K562 (cell line): ENCODE results near the gene KIF15. TPM values are rescaled to one million over a fixed set of nuclear protein-coding genes. Genes with fewer than 3 reads are reported as not detected.

Source experiments
- ATAC-seq: fragments of 200-7000 bp; cut with Tn5 transposase; 3 replicates; pipeline ENCODE4 v1.9.1; 2020; ENCODE audit warnings: moderate library complexity
- BruUV-seq: library from RNA; stranded (reverse); fragments of 400-500 nt; replicated peaks from 2 replicates; lab custom pipeline; 2021; lab: Mats Ljungman, UMichigan
- CTCF ChIA-PET: fragments of 300-600 bp; formaldehyde crosslinking; extraction: SDS; loops from one replicate; lab custom pipeline; 2021; ENCODE audit warnings: low intra/inter-chr PET ratio; lab: Yijun Ruan, JAX
- POLR2A ChIA-PET: fragments of 300-600, 350-650 bp; sonication (Branson Sonifier 250); formaldehyde crosslinking; extraction: SDS; loops from one replicate; lab custom pipeline; 2021; ENCODE audit warnings: antibody characterized with exemption, inconsistent platforms; lab: Yijun Ruan, JAX
- DNase-seq, 4 experiments: peaks; one replicate each; pipeline versions ENCODE4 v3.0.0 to v3.0.0-alpha.2; 2011 to 2018; ENCODE audit warnings: low spot score in 3 of 4, mixed read lengths in 3 of 4; ENCODE audit errors: extremely low read depth in 1 of 4
- FAIRE-seq: peaks from 2 replicates; lab custom pipeline; 2011; peaks lifted over from hg19 to GRCh38; lab: Jason Lieb, UNC
- H2AFZ ChIP-seq: 2 replicates; pipeline ENCODE4 v1.6.0; 2011; ENCODE audit warnings: low read depth, low read length, control low read depth, inconsistent platforms
- H3K27ac ChIP-seq: fragments of 200-600 bp; 3 replicates; pipeline ENCODE4 v1.8.0; 2011; ENCODE audit warnings: low read depth, mild to moderate bottlenecking, control low read depth, inconsistent platforms, low read length, moderate library complexity, mixed read lengths; ENCODE audit errors: extremely low read depth
- H3K27me3 ChIP-seq, 2 experiments: fragments of 300-600 bp in 1 of 2; 2 replicates in 1 of 2; 3 replicates in 1 of 2; pipeline versions ENCODE4 v1.6.0 to v1.8.0; 2011; ENCODE audit warnings: inconsistent platforms in 2 of 2, low read length in 2 of 2, mild to moderate bottlenecking in 1 of 2, mixed read lengths in 1 of 2, moderate library complexity in 1 of 2; ENCODE audit not compliant: control insufficient read depth in 2 of 2, insufficient read depth in 2 of 2
- H3K36me3 ChIP-seq: fragments of 300-600 bp; 3 replicates; pipeline ENCODE4 v1.8.0; 2011; ENCODE audit warnings: mild to moderate bottlenecking, low read length, inconsistent platforms; ENCODE audit not compliant: control insufficient read depth, insufficient read depth
- H3K4me1 ChIP-seq, 2 experiments: fragments of 200-600 bp in 1 of 2; replicated peaks in 1 of 2; 2 replicates in 1 of 2; 3 replicates in 1 of 2; pipeline versions ENCODE4 v1.5.1 to v1.8.0; 2011; ENCODE audit warnings: inconsistent platforms in 2 of 2, low read length in 2 of 2, mild to moderate bottlenecking in 1 of 2, mixed read lengths in 1 of 2, moderate library complexity in 1 of 2; ENCODE audit not compliant: control insufficient read depth in 2 of 2, insufficient read depth in 2 of 2
- H3K4me2 ChIP-seq: 2 replicates; pipeline ENCODE4 v1.6.1; 2011; ENCODE audit warnings: low read length, control low read depth, inconsistent platforms, mixed read lengths; ENCODE audit not compliant: insufficient read depth
- H3K4me3 ChIP-seq: fragments of 200-600 bp; sonication (generic), shearing (Covaris generic); 2 replicates; pipeline ENCODE4 v1.5.1; 2016; ENCODE audit warnings: control low read depth, inconsistent platforms
- H3K79me2 ChIP-seq: fragments of 200-600 bp; 3 replicates; pipeline ENCODE4 v1.8.0; 2011; ENCODE audit warnings: low read length, inconsistent platforms; ENCODE audit not compliant: control insufficient read depth, insufficient read depth
- H3K9ac ChIP-seq, 2 experiments: 2 replicates each; pipeline versions ENCODE4 v1.6.0 to v1.6.1; 2011; ENCODE audit warnings: low read depth in 2 of 2, low read length in 2 of 2, control low read depth in 1 of 2, inconsistent platforms in 1 of 2, mild to moderate bottlenecking in 1 of 2, mixed read lengths in 1 of 2; ENCODE audit not compliant: insufficient read depth in 1 of 2
- H3K9me1 ChIP-seq: one replicate; pipeline ENCODE4 v1.6.0; 2011; ENCODE audit warnings: inconsistent platforms, mild to moderate bottlenecking, low read length, moderate library complexity; ENCODE audit not compliant: control insufficient read depth, insufficient read depth
- H3K9me3 ChIP-seq: replicated peaks from 2 replicates; pipeline ENCODE4 v1.5.1; 2011; ENCODE audit warnings: low read depth, low read length, inconsistent platforms; ENCODE audit not compliant: control insufficient read depth, insufficient read depth
- H4K20me1 ChIP-seq: replicated peaks from 2 replicates; pipeline ENCODE4 v1.6.1; 2011; ENCODE audit warnings: low read length, inconsistent platforms, mixed read lengths; ENCODE audit not compliant: control insufficient read depth, insufficient read depth
- CGGBP1 ChIP-seq: fragments of 250-450 bp; sonication (Bioruptor Pico); IDR thresholded peaks from 2 replicates; pipeline ENCODE4 v1.9.0; 2021; ENCODE audit warnings: mild to moderate bottlenecking
- DMBX1 ChIP-seq: fragments of 250-450 bp; sonication (Bioruptor Pico); IDR thresholded peaks from 2 replicates; pipeline ENCODE4 v1.8.0; 2022; ENCODE audit warnings: inconsistent platforms, mild to moderate bottlenecking, moderate library complexity, borderline replicate concordance
- ETV1 ChIP-seq: fragments of 450-650 bp; conservative IDR thresholded peaks from 2 replicates; pipeline ENCODE4 v1.6.1; 2016; ENCODE audit warnings: missing genetic modification characterization, control low read depth, low read depth, missing compliant biosample characterization
- MCM3 ChIP-seq: fragments of 450-650 bp; IDR thresholded peaks from 2 replicates; pipeline ENCODE4 v1.6.1; 2016
- POU5F1 ChIP-seq: fragments of 150-350 bp; IDR thresholded peaks from 2 replicates; pipeline ENCODE4 v1.6.1; 2014; ENCODE audit warnings: borderline replicate concordance, low read length, low read depth, mild to moderate bottlenecking; ENCODE audit not compliant: partially characterized antibody
- PPARD ChIP-seq: fragments of 250-450 bp; sonication (Bioruptor Pico); IDR thresholded peaks from 2 replicates; pipeline ENCODE4 v1.8.0; 2022; ENCODE audit warnings: inconsistent platforms, mild to moderate bottlenecking, moderate library complexity
- SAP30 ChIP-seq: fragments of 200-600 bp; sonication (generic); IDR thresholded peaks from 2 replicates; pipeline ENCODE4 v1.6.1; 2012; ENCODE audit warnings: borderline replicate concordance, low read depth, mild to moderate bottlenecking, moderate library complexity, low read length, control low read depth, inconsistent platforms; ENCODE audit not compliant: insufficient read depth, poor library complexity, severe bottlenecking
- ZNF12 ChIP-seq: sonication (generic); formaldehyde crosslinking; IDR thresholded peaks from 2 replicates; pipeline ENCODE4 v1.4.0; 2020; ENCODE audit warnings: mild to moderate bottlenecking, missing genetic modification reagents
- ZNF347 ChIP-seq: fragments of 450-650 bp; formaldehyde crosslinking; IDR thresholded peaks from 2 replicates; pipeline ENCODE4 v1.4.0; 2020; ENCODE audit warnings: low read depth, mild to moderate bottlenecking, moderate library complexity
- WGBS: fragments of 100-300 bp; shearing (Covaris generic); methylation state at CpG from one replicate; pipeline ENCODE4 v1.1.6; 2016; ENCODE audit warnings: low coverage, mixed read lengths; ENCODE audit not compliant: insufficient coverage; ENCODE audit errors: missing lambda C conversion rate; 5-methylcytosine and 5-hydroxymethylcytosine counted together
- in situ Hi-C: fragments of 300-500 bp; cut with MboI; formaldehyde crosslinking; loops from 4 replicates; pipeline ENCODE4 v1.15.0; 2018; ENCODE audit warnings: inconsistent platforms, mixed read lengths
- intact Hi-C: fragments of 100-400 bp; cut with micrococcal nuclease; formaldehyde crosslinking; loops from 2 replicates; pipeline ENCODE4 v1.14.2; 2022
- polyA plus RNA-seq, 8 experiments: library from polyadenylated mRNA; depleted of rRNA in 4 of 8; stranded (reverse) in 5 of 8; unstranded in 3 of 8; fragments of >200 nt; fragmentation: Nextera tagmentation in 2 of 8; fragmentation: Illumina TruSeq in 1 of 8; extraction: Ambion mirVana in 2 of 8; extraction: Trizol in 1 of 8; gene quantifications; 2 replicates each; pipeline versions ENCODE4 v1.2.1 to v1.2.3, GENCODE V29; 2011 to 2014; ENCODE audit warnings: inconsistent platforms in 1 of 8, missing spikeins in 1 of 8
- total RNA-seq, 7 experiments: library from RNA; depleted of rRNA in 6 of 7; stranded (reverse); fragments of >200 nt in 6 of 7; fragmentation: Illumina TruSeq in 2 of 7; extraction: Trizol in 2 of 7; gene quantifications; 2 replicates each; pipeline versions ENCODE4 v1.2.1 to v1.2.3, GENCODE V29; 2011 to 2021; ENCODE audit warnings: low replicate concordance in 1 of 7

KIF15 gene
- total and polyA plus RNA-seq, 9 of the 15 experiments (the other 6 are each of a cell fraction or from before 2014, with no cell fraction given), result 9.0 to 45.9 (median 26.0) TPM

GRCh38 chr3:44867421-44868111 lies 106.0 kb downstream of the KIF15 start:
- no peaks in the 10 kb centered on the region for H3K4me1 ChIP-seq
- H3K4me3 ChIP-seq, result no peak overlapping the region
- H4K20me1 ChIP-seq, result no peaks in the 10 kb centered on the region
- ATAC-seq (no peak), DNase-seq (no peak), FAIRE-seq (peak; percentile 19)
- H3K9ac ChIP-seq, result no peak overlapping the region
- CTCF ChIA-PET, result no interaction called here
- H3K27me3 ChIP-seq, result no peaks in the 10 kb centered on the region
- no peaks in the 10 kb centered on the region for H3K79me2 ChIP-seq
- TF ChIP-seq SAP30, result no peak
- TF ChIP-seq ZNF12 (CRISPR knock-in tag), result no peak
- no peak for TF ChIP-seq DMBX1 (CRISPR knock-in tag)
- no peak for TF ChIP-seq CGGBP1
- TF ChIP-seq PPARD (CRISPR knock-in tag), result no peak
- TF ChIP-seq MCM3, result no peak
- TF ChIP-seq POU5F1, result no peak
- TF ChIP-seq ETV1 (tag), result no peak
- TF ChIP-seq ZNF347 (CRISPR knock-in tag), result no peak
- no peak overlapping the region for H3K27ac ChIP-seq
- intact Hi-C loops (no loop called here), in situ Hi-C loops (no loop called here)
- 92% methylated on average over 7 of the region's 7 CpGs for WGBS
- no peaks in the 10 kb centered on the region for H3K9me3 ChIP-seq
- no peaks in the 10 kb centered on the region for H3K9me1 ChIP-seq
- no TSS peak for BruUV-seq
- POLR2A ChIA-PET, result interaction anchor here (1.0 to 1.3 kb wide), 3 partner anchors 9 to 49 kb away, joined by 3 to 4 read pairs (median 3); no protein-coding TSS in a partner anchor
- peaks cover 23% of the 10 kb centered on the region; the same call in 2 of the 3 replicates for H3K36me3 ChIP-seq
- H2AFZ ChIP-seq, result no peak overlapping the region
- no peak overlapping the region for H3K4me2 ChIP-seq
